NCI-H2171 treated with DMSO at 0.1 percent for 48 hours (cell line): Measurements from ENCODE around the gene ERC2.

ENCODE experiments used
- DNase-seq: peaks from one replicate; lab custom pipeline; 2025; lab: John Stamatoyannopoulos, UW

The ERC2 gene

DNA sequence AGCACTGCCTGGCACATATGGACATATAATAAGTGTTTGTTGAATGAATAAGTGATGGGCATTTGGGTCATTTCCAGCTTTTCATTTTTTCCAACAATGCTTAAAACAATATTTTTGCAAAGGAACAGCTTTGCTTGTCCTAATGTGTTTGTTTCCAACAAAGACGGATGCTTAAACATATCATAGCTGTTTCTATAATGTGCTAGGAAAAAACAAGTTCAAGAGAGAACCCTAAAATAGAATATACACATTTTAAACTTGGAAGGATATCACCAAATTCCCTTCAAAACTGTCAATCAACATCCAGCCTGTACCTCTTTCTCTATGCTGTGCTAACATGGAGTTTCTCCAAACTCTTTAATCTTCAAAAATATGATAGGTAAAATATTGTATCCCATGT is 756.6 kb downstream of the ERC2 start:
- DNase-seq, result no peak

DNA sequence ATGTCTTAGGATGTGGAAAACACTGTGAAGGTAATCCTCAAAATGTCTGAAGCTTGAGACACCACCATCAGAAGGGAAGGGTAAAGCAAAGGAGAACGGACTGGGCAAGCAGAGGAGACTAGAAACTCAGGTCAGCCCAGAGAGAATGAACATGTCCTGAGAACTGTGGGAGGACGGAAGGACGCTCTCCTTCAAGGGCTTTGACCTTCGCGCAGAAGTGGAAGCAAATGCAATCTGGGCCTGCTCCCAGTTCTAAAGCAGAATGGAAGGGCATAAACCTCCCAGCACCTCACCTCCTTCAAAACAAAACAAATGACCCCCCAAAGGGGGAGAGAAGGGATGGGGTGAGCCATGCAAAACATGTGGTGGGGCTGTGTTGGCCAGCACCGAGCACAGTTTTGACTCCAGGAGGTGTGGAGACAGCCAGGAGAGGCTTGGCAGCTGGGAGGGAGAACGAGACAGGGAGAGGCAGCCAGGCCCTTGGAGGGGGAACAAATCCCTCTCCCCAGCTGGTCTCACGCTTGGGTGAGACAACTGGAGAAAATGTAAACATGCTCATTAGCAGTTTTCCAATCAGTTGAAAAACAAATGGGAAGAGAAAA is 758.8 kb downstream of the ERC2 start:
- DNase-seq, result peak; percentile 2

- DNase-seq, result no peak
Measured at GRCh38 chr3:55708921-55709320, 759.3 kb downstream of the ERC2 start.

DNA sequence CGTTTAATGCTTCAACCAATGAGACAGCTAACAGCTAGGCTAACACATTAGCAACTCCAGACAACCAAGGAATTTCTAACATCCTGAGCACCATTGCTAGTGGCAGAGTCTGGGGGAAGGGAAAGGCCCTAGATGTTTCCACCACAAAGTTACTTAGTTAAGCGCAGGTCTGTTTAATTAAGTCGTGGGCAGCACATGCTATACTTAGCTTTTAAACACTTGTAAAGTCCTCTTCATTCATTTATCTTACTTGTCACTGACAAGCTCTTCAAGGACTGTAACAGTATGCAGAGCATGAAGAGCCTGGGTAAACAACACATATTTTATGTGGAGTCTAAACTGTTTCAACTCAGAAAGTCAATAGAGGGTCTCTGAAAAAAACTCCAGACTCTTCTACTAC is 760.0 kb downstream of the ERC2 start:
- DNase-seq, result no peak

DNA sequence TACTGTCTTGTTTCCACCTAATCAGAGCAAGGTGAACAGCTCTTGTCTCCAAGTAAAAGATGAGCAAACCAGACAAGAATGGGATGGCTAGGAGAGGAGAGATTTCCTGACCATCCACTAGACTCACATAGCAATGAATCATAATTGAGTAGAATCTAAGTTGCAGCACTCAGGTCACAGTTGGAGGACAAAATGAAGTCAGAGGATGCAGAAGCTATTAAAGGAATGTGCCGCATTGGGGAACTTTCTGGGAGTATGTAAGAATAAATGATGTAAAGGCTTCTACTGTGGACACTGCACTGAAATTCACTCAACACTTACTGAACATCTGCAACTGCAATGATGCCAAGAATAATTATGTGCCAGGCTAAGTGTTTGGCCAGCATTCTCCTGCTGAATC is 763.7 kb downstream of the ERC2 start:
- no peak for DNase-seq

- DNase-seq, result no peak
Measured at GRCh38 chr3:55702822-55703221, 765.4 kb downstream of the ERC2 start.

- DNase-seq, result no peak
Measured at GRCh38 chr3:55701997-55702396, 766.3 kb downstream of the ERC2 start.

DNA sequence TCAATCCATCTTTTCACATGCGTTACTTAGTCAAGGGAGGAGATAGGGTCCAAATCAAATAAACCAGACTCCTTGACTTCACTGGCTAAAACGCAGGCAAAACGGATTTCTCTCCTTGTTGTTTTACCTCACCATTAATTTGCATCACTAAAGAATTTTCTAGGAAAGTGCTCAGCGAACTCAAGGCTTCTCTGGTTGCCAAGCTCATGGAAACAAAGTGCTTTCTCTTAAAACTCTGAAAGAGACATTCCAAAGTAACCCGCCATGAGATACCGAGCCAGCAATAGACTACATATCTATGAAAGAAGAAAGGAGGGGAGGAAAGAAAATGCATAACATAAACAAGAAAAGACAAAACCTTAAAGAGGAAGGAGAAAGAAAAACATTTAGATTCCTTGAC is 769.4 kb downstream of the ERC2 start:
- no peak for DNase-seq

DNA sequence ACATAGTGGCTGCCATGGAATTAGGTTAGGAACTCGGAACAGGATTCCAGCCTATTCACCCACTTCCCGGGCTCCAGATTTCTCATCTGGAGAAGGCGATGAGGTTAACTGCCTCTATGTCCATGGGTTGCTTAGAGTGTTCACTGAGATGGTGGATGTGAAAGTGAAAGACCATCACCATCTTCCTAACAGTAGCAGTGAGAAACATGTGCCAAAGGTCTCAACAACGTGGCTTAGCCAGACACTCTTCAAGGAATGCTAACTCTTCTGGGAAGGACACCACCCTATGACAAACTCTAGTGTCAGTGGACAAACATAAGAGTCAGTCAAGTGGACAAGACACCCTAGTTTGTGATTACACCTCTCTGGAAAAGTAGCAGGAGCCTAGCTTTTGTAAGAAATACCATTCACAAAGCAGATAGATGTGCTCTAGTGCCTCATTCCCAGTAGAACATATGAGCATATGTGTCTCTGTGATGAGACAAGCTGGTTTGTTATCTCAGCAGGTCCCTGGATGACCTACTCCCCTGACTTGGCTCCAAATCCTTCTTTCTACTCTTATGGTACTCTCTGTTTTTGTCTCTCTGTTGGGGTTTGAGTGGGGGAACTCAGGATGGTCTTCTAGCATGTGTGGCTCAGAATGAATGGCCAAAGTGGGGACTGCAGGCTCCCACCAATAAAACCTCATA is 770.9 kb downstream of the ERC2 start:
- DNase-seq, result no peak

DNA sequence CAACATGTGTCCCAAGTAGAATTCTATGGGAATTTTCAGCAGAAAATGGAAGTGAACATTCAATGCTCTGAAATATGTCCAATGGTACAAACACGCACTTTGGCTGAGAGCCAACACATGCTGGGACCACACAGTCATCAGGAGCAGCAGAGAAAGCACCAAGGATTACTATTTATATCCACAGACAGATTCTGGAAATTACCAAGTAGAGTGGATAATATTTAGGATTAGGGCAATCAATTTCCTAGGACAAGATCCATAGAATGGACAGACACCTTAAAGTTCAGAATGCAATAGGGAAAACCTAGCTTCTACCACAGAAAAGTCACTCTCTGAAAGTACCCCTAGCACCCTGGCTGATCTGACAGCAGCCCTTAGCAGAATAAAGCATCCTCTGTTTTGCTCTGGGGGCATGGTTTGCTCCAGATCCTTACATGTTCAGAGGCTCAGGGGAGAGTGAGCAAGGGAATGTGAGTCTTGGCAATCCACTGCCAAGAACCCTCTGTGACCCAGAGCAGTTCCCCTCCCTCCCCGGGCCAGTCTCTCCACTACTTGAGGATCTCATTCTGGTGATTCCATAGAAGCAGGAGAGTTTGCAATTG is 775.2 kb downstream of the ERC2 start:
- DNase-seq, result no peak

- peak; percentile 1 for DNase-seq
Measured at GRCh38 chr3:55692295-55692956, 775.8 kb downstream of the ERC2 start.

DNA sequence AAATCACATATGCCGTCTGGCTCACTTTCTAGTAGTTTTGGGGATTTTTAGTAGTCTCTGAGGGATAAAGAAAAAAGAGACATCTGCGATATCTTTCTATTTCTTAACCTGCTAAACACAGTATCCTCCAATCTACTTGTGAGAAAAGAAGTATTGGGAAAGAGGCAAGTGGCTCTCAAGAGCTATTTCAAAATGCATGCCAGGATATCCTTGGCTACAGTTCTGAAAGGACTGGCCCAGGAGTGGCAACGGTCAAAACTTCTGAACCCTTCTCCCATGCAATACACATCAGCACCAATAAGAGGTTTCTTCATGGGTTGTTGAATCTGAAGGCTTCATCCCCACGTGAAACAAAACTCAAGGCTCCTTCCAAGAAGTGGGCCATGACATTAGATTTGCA is 777.1 kb downstream of the ERC2 start:
- no peak for DNase-seq

- peak; percentile 64 for DNase-seq
Measured at GRCh38 chr3:55690726-55691125, 777.5 kb downstream of the ERC2 start.

DNA sequence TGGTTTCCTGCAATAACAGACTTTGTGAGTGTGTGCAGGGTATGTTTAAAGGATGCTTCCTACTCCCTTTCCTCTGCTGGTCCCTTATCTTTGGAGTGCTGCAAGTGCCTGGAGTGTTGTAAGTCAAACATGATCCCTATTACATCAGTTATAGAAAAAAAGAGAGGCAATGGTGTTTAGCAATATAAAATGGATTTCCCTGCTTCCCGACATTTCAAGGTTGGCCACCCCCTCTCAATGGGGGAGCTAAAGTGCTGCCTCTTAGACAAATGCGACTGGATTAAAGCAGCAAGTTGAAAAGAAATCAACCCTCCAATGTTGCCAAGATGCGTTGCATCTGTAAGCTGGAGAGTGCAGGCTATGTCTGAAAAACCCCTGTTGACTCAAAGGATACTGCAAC is 778.1 kb downstream of the ERC2 start:
- no peak for DNase-seq

DNA sequence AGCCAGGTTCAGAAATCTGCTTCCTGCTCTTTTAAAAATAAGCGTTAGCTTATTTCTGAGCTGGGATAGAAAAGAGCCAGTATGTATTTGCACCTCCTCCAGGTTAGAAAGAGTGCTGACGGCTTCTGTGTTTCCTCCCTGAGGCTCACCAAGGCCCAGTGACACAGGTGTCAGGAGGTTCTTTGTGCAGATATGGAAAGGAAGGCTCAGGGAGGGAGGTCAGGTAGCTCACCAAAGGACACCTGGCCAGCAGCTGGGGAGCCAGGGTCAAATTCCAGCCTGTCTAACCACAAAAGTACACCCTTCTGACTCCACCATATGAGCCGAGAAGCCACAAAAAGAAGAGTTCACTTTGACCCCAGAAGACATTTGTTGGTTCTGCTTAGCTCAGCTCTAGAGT is 780.1 kb downstream of the ERC2 start:
- no peak for DNase-seq

DNA sequence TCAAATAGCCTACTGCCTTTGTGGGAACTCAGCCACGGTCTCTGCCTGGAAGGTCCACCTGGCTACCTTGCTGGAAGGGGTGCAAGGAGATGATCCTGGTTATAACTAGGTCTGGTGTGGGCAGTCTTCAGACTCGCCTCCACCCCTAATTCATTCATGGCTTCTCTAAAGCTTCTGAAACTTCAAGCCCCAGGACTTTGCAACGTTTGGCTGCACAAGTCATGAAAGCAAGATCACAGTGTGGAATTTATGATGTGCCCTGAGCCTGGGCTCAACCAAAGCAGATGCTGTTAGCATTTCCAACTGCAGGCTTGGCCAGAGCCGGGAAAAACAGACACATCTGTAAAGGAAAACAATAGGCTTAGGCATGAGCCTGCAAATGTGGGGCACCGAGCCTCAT is 780.7 kb downstream of the ERC2 start:
- no peak for DNase-seq

DNA sequence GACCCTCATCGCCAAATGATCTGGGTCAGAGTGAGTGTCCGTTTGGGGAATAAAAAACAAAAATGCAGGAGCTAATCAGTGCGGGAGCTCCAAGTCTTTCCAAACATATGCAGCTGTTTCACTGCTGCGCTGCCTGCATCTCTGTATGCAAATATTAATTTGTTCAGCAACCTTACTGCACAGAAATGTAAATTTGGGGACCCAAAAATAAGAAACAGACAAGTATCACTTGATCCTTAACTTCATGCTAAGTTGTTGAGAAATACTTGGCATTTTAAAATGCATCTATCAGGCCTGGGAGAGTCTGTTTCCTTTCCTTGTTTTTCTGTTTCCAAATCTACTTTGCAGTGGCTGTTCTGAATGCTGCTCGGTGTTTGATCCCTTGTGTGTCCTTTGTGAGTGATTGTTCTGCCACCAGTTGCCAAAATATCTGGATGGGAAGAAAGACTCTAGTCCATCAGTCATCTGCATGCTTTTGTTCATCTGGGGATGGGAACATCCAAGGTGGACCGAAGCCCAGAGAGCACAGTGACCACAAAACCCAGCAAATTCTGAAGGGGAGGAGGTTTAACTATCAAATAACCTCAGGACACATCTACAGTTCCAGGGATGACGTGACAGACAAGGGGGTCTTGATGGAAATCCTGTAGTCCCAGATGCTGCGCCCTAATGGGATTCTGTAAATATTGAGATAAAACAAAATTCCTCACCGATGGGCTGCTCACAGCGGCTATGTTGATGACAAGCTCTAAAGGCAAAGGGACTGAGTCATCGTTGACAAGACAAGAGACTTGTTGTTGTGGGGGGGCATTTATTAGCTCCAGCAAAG is 781.6 kb downstream of the ERC2 start:
- DNase-seq, result no peak

DNA sequence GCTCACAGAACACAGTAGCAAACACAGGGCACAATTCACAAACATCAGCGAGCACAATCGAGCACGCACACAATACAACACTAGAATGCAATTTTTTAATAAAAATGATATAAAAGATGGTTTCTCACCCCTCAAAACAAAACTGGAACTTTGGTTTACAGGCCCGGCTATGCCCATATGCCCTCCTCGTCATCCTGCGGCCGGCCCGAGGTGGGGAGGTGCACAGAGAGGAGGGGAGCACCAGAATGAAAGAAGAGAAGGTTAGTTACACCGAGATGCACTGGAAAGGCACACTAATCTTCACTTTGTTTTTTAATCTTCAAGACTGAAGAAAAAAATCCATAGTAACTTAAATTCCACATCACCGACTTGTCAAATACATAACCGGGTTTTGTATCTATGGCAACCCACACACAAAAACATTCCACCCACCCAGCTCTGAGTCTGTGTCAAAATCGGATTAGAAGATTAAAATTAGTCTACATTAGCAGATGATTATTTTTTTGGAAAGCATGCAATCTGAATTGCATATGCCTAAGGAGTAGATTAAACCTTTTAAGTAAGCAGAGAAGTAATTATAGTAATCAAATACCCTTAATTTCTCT is 784.5 kb downstream of the ERC2 start:
- no peak for DNase-seq

GRCh38 chr3:55682461-55682860 is 785.8 kb downstream of the ERC2 start:
- DNase-seq, result no peak

DNA sequence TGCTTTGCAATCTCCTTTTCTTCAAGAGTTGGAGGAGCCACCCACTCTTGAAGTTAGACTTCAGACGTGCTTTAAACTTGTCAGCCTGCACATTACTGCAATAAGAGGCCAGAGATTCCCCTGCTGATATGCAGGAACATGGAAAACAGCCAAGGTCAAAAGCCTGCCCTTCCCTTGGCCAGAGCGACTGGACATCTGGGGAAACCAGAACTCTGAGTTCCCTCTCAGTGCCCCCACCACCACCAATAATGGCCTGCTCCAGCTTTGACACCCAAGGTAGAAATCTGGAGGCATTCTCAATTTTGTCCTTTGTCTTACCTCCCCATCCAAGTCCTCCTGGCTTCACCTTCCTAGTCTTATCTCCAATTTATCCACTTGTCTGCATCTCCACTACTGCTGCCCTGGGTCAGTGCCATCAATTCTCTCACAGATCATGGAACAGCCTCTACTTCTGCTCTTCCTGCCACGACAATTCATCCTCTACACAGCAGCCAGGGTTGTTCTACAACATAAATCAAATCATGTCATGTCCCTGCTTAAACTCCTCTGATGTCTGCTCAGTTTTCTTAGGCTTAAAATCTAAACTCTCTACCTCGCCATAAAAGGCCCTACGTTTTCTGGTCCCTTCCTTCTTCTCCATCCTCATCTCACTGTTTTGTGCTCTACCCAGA is 789.6 kb downstream of the ERC2 start:
- DNase-seq, result no peak

- DNase-seq, result no peak
Measured at GRCh38 chr3:55676643-55677042, 791.6 kb downstream of the ERC2 start.
